GM19193 (cell line): ENCODE results near the gene IPCEF1.

Experiments
- POLR2A ChIP-seq: IDR thresholded peaks from 4 replicates; pipeline ENCODE4 v1.6.1; 2011; ENCODE audit not compliant: insufficient read depth, insufficient read length; ENCODE audit errors: extremely low read depth

IPCEF1 gene

GRCh38 chr6:154117485-154117884 is 239.1 kb downstream of the IPCEF1 start:
- no peak for TF ChIP-seq POLR2A

GRCh38 chr6:154113392-154113791 is 243.2 kb downstream of the IPCEF1 start:
- TF ChIP-seq POLR2A, result no peak

DNA sequence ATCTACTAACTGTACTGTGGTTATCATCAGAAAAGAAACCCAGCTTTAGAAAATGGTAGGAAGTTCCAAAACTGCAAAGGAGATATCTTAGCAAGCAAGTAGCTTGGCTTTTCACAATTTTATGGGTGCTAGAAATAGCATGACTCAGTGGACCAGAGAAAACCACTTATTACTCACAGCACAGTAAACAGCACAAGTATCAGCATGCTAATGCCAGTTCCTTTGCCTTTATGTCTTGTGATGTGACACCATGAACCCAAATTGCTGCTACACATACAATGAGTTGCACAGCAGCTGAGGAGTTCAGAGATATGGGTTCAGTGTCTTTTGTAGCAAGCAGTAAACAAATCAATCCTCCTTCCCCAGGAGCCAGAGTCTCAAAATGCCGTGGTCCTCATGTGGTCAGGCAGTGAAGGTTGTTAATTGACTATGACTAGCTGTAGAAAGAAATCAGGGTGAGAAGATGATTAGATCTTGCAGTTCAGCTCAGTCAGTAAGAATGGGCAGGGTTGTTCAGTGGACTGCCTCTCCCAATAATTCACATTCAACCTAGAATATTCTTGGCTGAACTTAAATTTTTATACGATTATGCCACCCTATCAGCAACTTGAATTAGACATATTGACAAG is 244.3 kb downstream of the IPCEF1 start:
- no peak for TF ChIP-seq POLR2A

GRCh38 chr6:154111025-154111424 is 245.6 kb downstream of the IPCEF1 start:
- TF ChIP-seq POLR2A, result no peak

- TF ChIP-seq POLR2A, result no peak
These were observed 250.4 kb downstream of the IPCEF1 start for GRCh38 chr6:154106251-154106650.
